ENCODE data around the gene GABARAPL1. TPM values are rescaled to one million over a fixed set of nuclear protein-coding genes. Genes with fewer than 3 reads are reported as not detected.
A peak's percentile ranks its signal among the peaks of the same experiment; 100 is the strongest.

Gene GABARAPL1
- total and polyA plus RNA-seq, 4 donors = 44.0 to 88.5 (median 75.0) TPM

- no peaks in the 10 kb centered on the region for H3K9me3 ChIP-seq (ENCODE audit: control insufficient read depth in 4 of 4, insufficient read depth in 3 of 4, low read length in 3 of 4)
- no peak overlapping the region for H3K4me3 ChIP-seq
- H3K27me3 ChIP-seq (ENCODE audit: control insufficient read depth in 3 of 3, insufficient read depth in 3 of 3, low read length in 2 of 3) = no peaks in the 10 kb centered on the region
- no peak overlapping the region for H3K27ac ChIP-seq (ENCODE audit: low read depth in 1 of 2, low read length in 1 of 2)
- TF ChIP-seq CTCF (IDR thresholded peaks at IDR 0.05; ENCODE audit: control extremely low read depth, extremely low read depth) = peak; percentile 85
- WGBS, 2 donors = 26 to 47% methylated on average over 4 of the region's 4 CpGs
- H3K9ac ChIP-seq (ENCODE audit: insufficient read depth in 1 of 2, low read length in 2 of 2) = no peak overlapping the region
- ATAC-seq (ENCODE audit: insufficient read depth, low FRiP score) (peak; percentile 82), DNase-seq (peak; percentile 25 to 57 (median 56))
- no peaks in the 10 kb centered on the region for H3K36me3 ChIP-seq (ENCODE audit: control insufficient read depth in 4 of 4, insufficient read depth in 4 of 4, low read length in 4 of 4)
- peaks cover 0 to 12% (median 0%) of the 10 kb centered on the region in 5 donors for H3K4me1 ChIP-seq (ENCODE audit: control insufficient read depth in 5 of 5, insufficient read depth in 5 of 5, low read length in 5 of 5)
Observed at GRCh38 chr12:10235761-10236631, 23.3 kb downstream of the GABARAPL1 start.

GRCh38 chr12:10236720-10237119 lies 24.0 kb downstream of the GABARAPL1 start:
- no peak for TF ChIP-seq CTCF (IDR thresholded peaks at IDR 0.05; ENCODE audit: control extremely low read depth, extremely low read depth)
- no peak overlapping the region for H3K9ac ChIP-seq (ENCODE audit: insufficient read depth in 1 of 2, low read length in 2 of 2)
- H3K4me3 ChIP-seq = no peak overlapping the region
- no peak overlapping the region for H3K27ac ChIP-seq (ENCODE audit: low read depth in 1 of 2, low read length in 1 of 2)
- H3K9me3 ChIP-seq (ENCODE audit: control insufficient read depth in 4 of 4, insufficient read depth in 3 of 4, low read length in 3 of 4) = no peaks in the 10 kb centered on the region
- WGBS, 2 donors = 97 to 98% methylated on average over 1 of the region's 1 CpG
- peaks cover 0 to 13% (median 0%) of the 10 kb centered on the region in 5 donors for H3K4me1 ChIP-seq (ENCODE audit: control insufficient read depth in 5 of 5, insufficient read depth in 5 of 5, low read length in 5 of 5)
- ATAC-seq (ENCODE audit: insufficient read depth, low FRiP score) (no peak), DNase-seq (no peak)
- H3K36me3 ChIP-seq (ENCODE audit: control insufficient read depth in 4 of 4, insufficient read depth in 4 of 4, low read length in 4 of 4) = no peaks in the 10 kb centered on the region
- no peaks in the 10 kb centered on the region for H3K27me3 ChIP-seq (ENCODE audit: control insufficient read depth in 3 of 3, insufficient read depth in 3 of 3, low read length in 2 of 3)

- no peak for TF ChIP-seq CTCF (IDR thresholded peaks at IDR 0.05; ENCODE audit: control extremely low read depth, extremely low read depth)
- Histone ChIP-seq H3K27ac (ENCODE audit: low read depth in 1 of 2, low read length in 1 of 2) (no peak overlapping the region), H3K9me3 (ENCODE audit: control insufficient read depth in 4 of 4, insufficient read depth in 3 of 4, low read length in 3 of 4) (no peaks in the 10 kb centered on the region), H3K9ac (ENCODE audit: insufficient read depth in 1 of 2, low read length in 2 of 2) (no peak overlapping the region), H3K27me3 (ENCODE audit: control insufficient read depth in 3 of 3, insufficient read depth in 3 of 3, low read length in 2 of 3) (no peaks in the 10 kb centered on the region), H3K4me3 (no peak overlapping the region), H3K4me1 (ENCODE audit: control insufficient read depth in 5 of 5, insufficient read depth in 5 of 5, low read length in 5 of 5) (peaks cover 0 to 13% (median 0%) of the 10 kb centered on the region in 5 donors), H3K36me3 (ENCODE audit: control insufficient read depth in 4 of 4, insufficient read depth in 4 of 4, low read length in 4 of 4) (no peaks in the 10 kb centered on the region)
- ATAC-seq (ENCODE audit: insufficient read depth, low FRiP score) (no peak), DNase-seq (peak in 2 of 3 donors; percentile 55 to 74)
- 87 to 91% methylated on average over 1 of the region's 1 CpG for WGBS, 2 donors
Observed at GRCh38 chr12:10238526-10238925, 25.8 kb downstream of the GABARAPL1 start.
